GM21360 (cell line): ENCODE data around the gene B4GALT4.
"Not testable (repeated sequence)": the region's sequence is repeated elsewhere in the genome, so short reads cannot be mapped to it uniquely, and the experiment has no call there.

ENCODE experiments used
- ATAC-seq: cut with Tn5 transposase; IDR thresholded peaks from one replicate; pipeline ENCODE4 v1.9.1; 2021; ENCODE audit warnings: mild to moderate bottlenecking, moderate library complexity; ENCODE audit not compliant: unreplicated experiment

B4GALT4 gene

GRCh38 chr3:119205685-119206084 lies 35.0 kb downstream of the B4GALT4 start:
- no peak for ATAC-seq

GRCh38 chr3:119205209-119205608 lies 35.5 kb downstream of the B4GALT4 start:
- no peak for ATAC-seq

GRCh38 chr3:119195911-119196310 lies 44.8 kb downstream of the B4GALT4 start:
- no peak for ATAC-seq

DNA sequence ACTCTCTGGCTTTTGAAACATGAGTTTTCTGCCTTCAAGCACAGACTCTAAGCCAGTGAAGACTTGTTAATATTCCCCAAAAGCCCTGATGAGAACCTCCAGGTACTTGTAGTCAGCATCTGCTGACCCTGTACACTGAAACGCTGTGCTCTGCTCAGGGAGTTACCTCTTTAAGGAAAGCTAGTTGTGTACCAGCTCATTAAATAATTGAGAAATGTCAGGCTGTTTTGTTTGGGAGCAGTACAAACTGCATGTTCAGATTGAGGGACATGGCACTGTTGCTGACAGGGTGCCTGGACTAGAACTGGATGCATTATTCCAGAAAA lies 45.6 kb downstream of the B4GALT4 start:
- no peak for ATAC-seq

- ATAC-seq: no peak
These were observed 46.2 kb downstream of the B4GALT4 start for GRCh38 chr3:119194237-119195150.

GRCh38 chr3:119191800-119192199 lies 48.9 kb downstream of the B4GALT4 start:
- ATAC-seq: no peak

DNA sequence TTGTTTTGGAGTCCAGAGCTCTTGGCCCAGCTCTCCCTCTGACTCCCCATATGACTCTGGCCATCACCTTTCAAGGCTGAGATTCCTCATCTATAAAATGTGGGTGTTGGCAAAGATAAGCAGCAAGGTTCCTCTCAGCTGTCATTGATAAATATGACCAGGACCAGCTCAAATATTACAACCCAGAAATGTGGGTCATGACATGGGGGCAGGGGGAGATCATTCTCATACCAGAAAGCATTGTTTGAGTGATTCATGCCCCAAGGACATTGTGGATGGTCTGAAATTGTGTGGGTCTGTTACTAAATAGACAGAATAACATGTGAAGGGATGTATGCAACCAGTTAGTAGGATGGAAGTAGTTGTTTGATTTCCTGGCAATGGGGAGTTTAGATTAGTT lies 53.4 kb downstream of the B4GALT4 start:
- ATAC-seq: no peak

- no peak for ATAC-seq
These were observed 55.7 kb downstream of the B4GALT4 start for GRCh38 chr3:119184796-119185570.

- ATAC-seq: no peak
These were observed 56.6 kb downstream of the B4GALT4 start for GRCh38 chr3:119184111-119184510.

DNA sequence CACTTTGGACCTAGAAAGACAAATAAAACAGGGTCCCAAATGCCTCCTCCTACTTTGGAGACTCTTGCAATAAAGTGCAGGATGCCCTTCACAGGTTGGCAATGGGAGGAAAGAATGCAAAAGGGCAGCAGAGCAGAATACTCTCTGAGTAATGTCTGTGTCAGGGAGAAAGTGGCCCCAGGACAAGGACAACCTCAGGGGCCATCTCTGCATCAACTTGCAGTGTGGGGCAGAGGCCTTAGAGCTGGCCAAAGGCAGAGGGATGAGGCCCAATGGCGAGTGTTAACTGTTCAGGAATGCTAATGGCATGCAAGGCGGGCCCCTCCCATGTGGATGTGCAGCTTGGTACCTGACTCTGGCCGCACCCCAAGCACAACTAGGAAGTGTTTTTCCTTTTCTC lies 58.9 kb downstream of the B4GALT4 start:
- no peak for ATAC-seq

DNA sequence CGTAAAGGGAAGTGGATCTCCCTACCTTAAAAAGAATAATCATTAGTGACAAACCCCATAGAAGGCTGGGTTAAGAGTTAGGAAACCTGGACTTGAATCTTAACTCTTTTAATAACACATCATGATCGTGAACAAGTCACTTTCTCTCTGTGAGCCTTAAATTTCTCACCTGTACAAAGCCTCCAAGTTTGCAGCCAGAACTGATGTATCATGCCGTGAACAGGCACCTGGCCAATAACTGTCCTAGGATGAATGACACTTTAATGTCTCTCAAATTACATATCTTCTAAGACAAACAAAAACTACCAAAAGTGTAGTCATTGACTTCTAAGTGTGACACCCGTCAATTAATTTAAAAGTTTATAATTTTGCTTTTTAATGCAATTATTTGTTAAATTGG lies 63.4 kb downstream of the B4GALT4 start:
- no peak for ATAC-seq

DNA sequence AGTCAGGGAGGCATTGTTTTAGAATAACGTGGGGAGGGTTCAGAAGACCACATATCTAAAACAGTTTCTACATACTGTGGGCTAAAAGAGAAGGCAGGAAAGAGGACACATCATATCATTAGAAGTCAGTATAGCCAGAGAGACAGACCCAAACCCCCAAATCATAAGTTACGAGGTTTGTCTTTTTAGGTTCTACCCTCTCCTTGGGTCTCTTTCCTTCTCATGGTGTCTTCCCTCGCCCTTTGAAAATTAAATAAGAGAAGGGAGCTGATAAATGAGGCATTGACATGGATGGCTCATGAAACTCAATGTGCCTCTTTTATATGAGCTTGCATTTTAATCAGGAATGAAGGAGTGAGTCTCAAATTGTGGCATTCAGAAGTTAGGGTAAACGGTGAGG lies 63.9 kb downstream of the B4GALT4 start:
- no peak for ATAC-seq

DNA sequence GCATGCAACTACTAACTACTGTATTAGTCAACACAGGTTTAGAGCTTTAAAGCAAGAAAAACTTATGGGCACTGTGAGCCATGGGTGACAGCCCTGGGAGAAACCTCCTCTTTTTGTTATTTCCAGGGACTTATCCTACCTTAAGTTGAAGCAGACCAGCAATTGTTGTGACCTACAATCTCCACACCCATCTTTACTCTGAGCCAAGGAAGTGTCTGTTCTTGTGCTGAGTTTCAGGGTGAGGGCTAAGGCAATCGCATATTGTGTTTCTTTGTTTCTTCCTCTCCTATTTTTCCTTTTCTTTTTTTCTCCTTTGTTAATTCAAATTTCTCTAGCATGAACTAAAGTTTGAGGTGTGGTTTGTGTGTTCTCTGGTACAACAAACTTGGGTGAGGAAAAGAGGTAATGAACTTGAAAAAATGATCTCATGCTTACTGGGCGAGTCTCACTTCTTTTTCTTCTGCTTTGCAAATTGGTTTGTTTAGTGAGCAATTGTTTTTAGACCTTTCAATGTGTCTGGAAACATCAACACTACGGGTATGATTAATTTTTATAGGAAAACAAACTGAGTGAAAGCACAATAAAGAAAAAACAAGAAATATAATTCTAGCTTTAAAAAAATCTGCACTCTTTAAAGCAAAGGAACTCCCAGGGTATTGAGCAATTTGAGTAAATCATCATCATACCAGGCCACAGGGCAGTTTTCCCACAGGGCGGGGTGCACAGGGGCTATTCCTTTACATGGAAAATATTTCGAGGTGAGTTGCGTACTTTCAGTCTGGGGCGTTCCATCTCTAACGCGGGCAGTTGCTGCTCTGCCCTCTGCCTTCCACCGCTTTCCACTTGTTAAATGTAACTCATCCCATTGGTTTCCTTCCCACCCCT lies 64.6 kb downstream of the B4GALT4 start:
- ATAC-seq: no peak

- ATAC-seq: no peak
These were observed 67.4 kb downstream of the B4GALT4 start, which contains the start of gene UPK1B for GRCh38 chr3:119173325-119173724. Gene UPK1B (plus strand): TSS chr3:119173598. CDS start chr3:119186742, 13,144 bp downstream.

DNA sequence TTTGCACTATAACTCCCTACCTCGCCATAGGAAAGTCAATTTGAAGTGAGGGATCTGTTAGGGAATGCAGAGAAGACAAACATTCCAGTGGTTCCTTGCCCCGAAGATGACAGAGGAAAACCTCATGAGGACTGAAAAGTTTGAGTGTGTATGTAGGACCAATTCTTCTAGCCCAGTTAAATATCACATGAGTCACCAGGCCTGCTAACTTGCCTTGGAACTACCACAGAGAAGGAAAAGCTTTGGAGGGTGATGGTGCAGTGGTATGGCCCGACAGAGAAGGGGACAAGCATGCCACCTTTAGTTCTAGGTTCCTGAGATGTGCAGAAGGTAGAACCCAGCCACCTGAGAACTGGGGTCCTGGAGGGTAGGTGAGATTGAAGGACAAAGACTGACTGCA lies 69.9 kb downstream of the B4GALT4 start:
- no peak for ATAC-seq

DNA sequence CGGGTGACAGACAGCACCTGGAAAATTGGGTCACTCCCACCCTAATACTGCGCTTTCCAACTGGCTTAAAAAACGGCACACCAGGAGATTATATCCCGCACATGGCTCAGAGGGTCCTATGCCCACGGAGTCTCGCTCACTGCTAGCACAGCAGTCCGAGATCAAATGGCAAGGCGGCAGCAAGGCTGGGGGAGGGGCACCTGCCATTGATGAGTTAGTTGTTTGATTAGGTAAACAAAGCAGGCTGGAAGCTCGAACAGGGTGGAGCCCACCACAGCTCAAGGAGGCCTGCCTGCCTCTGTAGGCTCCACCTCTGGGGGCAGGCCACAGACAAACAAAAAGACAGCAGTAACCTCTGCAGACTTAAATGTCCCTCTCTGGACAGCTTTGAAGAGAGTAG lies 75.9 kb downstream of the B4GALT4 start:
- ATAC-seq: not testable (repeated sequence)
